ENCODE measurements around the gene ARHGAP22. TPM values are rescaled to one million over a fixed set of nuclear protein-coding genes. Genes with fewer than 3 reads are reported as not detected.
A peak's percentile ranks its signal among the peaks of the same experiment; 100 is the strongest.

The ARHGAP22 gene
- total RNA-seq, 1 donor from 2014 or later = 5.2 TPM

- DNase-seq = no peak
- ATAC-seq (ENCODE audit: poor library complexity) = no peak
- intact Hi-C loops (cut with DNase I) = no loop called here
Measured at GRCh38 chr10:48466611-48467240, 138.1 kb downstream of the ARHGAP22 start.

GRCh38 chr10:48465860-48466521, 138.9 kb downstream of the ARHGAP22 start:
- no peak for ATAC-seq (ENCODE audit: poor library complexity)
- intact Hi-C loops (cut with DNase I) = no loop called here
- no peak for DNase-seq

GRCh38 chr10:48464871-48465736, 139.8 kb downstream of the ARHGAP22 start:
- peak; percentile 81 for DNase-seq
- intact Hi-C loops (cut with DNase I) = no loop called here
- ATAC-seq (ENCODE audit: poor library complexity) = peak; percentile 92

GRCh38 chr10:48464121-48464870, 140.6 kb downstream of the ARHGAP22 start:
- intact Hi-C loops (cut with DNase I) = no loop called here
- no peak for DNase-seq
- no peak for ATAC-seq (ENCODE audit: poor library complexity)

GRCh38 chr10:48463318-48464003, 141.4 kb downstream of the ARHGAP22 start:
- DNase-seq (no peak), ATAC-seq (ENCODE audit: poor library complexity) (peak; percentile 11)
- intact Hi-C loops (cut with DNase I) = no loop called here

GRCh38 chr10:48462482-48463020, 142.3 kb downstream of the ARHGAP22 start:
- DNase-seq = no peak

GRCh38 chr10:48461623-48462481, 143.0 kb downstream of the ARHGAP22 start:
- DNase-seq (no peak), ATAC-seq (ENCODE audit: poor library complexity) (no peak)
- intact Hi-C loops (cut with DNase I) = no loop called here

More at GRCh38 chr10:48462482-48463020, 142.3 kb downstream of the ARHGAP22 start:
- intact Hi-C loops (cut with DNase I) = no loop called here
- no peak for ATAC-seq (ENCODE audit: poor library complexity)

GRCh38 chr10:48460182-48460581, 144.7 kb downstream of the ARHGAP22 start:
- DNase-seq (no peak), ATAC-seq (ENCODE audit: poor library complexity) (no peak)
- intact Hi-C loops (cut with DNase I) = no loop called here

- no peak for ATAC-seq (ENCODE audit: poor library complexity)
- no peak for DNase-seq
- intact Hi-C loops (cut with DNase I) = no loop called here
Measured at GRCh38 chr10:48459270-48460150, 145.4 kb downstream of the ARHGAP22 start.

- intact Hi-C loops (cut with DNase I) = no loop called here
- DNase-seq = no peak
- no peak for ATAC-seq (ENCODE audit: poor library complexity)
Measured at GRCh38 chr10:48458662-48459048, 146.2 kb downstream of the ARHGAP22 start.

GRCh38 chr10:48457949-48458661, 146.8 kb downstream of the ARHGAP22 start:
- ATAC-seq (ENCODE audit: poor library complexity) = no peak
- intact Hi-C loops (cut with DNase I) = no loop called here
- DNase-seq = no peak

- DNase-seq = no peak
- ATAC-seq (ENCODE audit: poor library complexity) = no peak
- intact Hi-C loops (cut with DNase I) = no loop called here
Measured at GRCh38 chr10:48456808-48457761, 147.8 kb downstream of the ARHGAP22 start.

- intact Hi-C loops (cut with DNase I) = no loop called here
- ATAC-seq (ENCODE audit: poor library complexity) (peak; percentile 73), DNase-seq (peak; percentile 81)
Measured at GRCh38 chr10:48456361-48456804, 148.5 kb downstream of the ARHGAP22 start.

- no peak for DNase-seq
- intact Hi-C loops (cut with DNase I) = no loop called here
- ATAC-seq (ENCODE audit: poor library complexity) = no peak
Measured at GRCh38 chr10:48455392-48456151, 149.3 kb downstream of the ARHGAP22 start.

Measured in Right ventricle myocardium superior (tissue), 1 donor.